IgD-negative memory B cell (primary cell): ENCODE measurements around the gene GRHL3. TPM values are rescaled to one million over a fixed set of nuclear protein-coding genes. Genes with fewer than 3 reads are reported as not detected.

Source experiments
- H3K27ac Mint-ChIP-seq, 3 donors: one replicate each; pipeline ENCODE4 v1.8.0; 2020 to 2022; ENCODE audit warnings: mild to moderate bottlenecking in 3 of 3, mixed read lengths in 3 of 3, moderate library complexity in 1 of 3
- H3K27me3 Mint-ChIP-seq: one replicate; pipeline ENCODE4 v1.8.0; 2021; ENCODE audit warnings: mixed read lengths
- H3K36me3 Mint-ChIP-seq: one replicate; pipeline ENCODE4 v1.8.0; 2020; ENCODE audit warnings: mild to moderate bottlenecking, mixed read lengths
- H3K4me1 Mint-ChIP-seq, 3 donors: one replicate each; pipeline ENCODE4 v1.8.0; 2020 to 2022; ENCODE audit warnings: mixed read lengths in 3 of 3, mild to moderate bottlenecking in 1 of 3
- H3K4me3 Mint-ChIP-seq, 4 donors: one replicate each; pipeline ENCODE4 v1.8.0; 2020 to 2022; ENCODE audit warnings: mild to moderate bottlenecking in 4 of 4, mixed read lengths in 4 of 4, moderate library complexity in 3 of 4
- H3K9me3 Mint-ChIP-seq, 3 donors: one replicate each; pipeline ENCODE4 v1.8.0; 2020 to 2021; ENCODE audit warnings: mixed read lengths in 3 of 3, mild to moderate bottlenecking in 1 of 3
- polyA plus RNA-seq: library from polyadenylated mRNA; unstranded; fragments of 300-500 nt; fragmentation: Illumina TruSeq; gene quantifications from one replicate; pipeline ENCODE4 v1.2.3, GENCODE V29; 2021

Gene GRHL3
- polyA plus RNA-seq, 1 donor from 2014 or later, result not detected

DNA sequence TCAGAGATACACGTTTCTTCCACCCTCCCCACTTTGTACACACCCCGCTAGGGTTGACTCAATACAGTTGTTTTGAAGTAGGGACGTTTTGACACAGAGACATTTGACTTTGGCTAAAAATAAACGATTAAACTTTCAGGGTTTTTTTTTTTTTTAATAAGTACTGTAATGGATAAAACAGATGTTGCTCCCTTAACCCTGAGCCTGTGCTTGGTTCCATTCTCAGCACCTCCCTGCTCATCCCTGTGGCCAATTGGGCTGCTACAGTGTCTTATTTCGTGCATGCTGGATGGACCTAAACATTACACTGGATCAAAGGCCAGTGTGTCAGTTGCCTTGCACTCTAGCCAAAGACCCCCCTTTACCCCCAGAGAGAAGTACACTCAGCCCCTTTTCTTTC lies 16.9 kb downstream of the GRHL3 start:
- H3K27ac Mint-ChIP-seq, result no peak overlapping the region
- H3K27me3 Mint-ChIP-seq, result peaks cover 2% of the 10 kb centered on the region
- no peaks in the 10 kb centered on the region for H3K4me1 Mint-ChIP-seq
- H3K36me3 Mint-ChIP-seq, result peaks cover 2% of the 10 kb centered on the region
- no peak overlapping the region for H3K4me3 Mint-ChIP-seq
- H3K9me3 Mint-ChIP-seq, result no peaks in the 10 kb centered on the region

- Mint-ChIP-seq H3K4me1 (no peaks in the 10 kb centered on the region), H3K4me3 (no peak overlapping the region), H3K27ac (no peak overlapping the region)
Observed at GRCh38 chr1:24337455-24337854, 18.3 kb downstream of the GRHL3 start.

GRCh38 chr1:24338447-24338846 lies 19.3 kb downstream of the GRHL3 start:
- Mint-ChIP-seq H3K27me3 (peaks cover 2% of the 10 kb centered on the region), H3K36me3 (peaks cover 2% of the 10 kb centered on the region), H3K9me3 (no peaks in the 10 kb centered on the region)

More at GRCh38 chr1:24337455-24337854, 18.3 kb downstream of the GRHL3 start:
- peaks cover 2% of the 10 kb centered on the region for H3K27me3 Mint-ChIP-seq
- H3K36me3 Mint-ChIP-seq, result peaks cover 2% of the 10 kb centered on the region
- no peaks in the 10 kb centered on the region for H3K9me3 Mint-ChIP-seq

GRCh38 chr1:24339996-24340395 lies 20.8 kb downstream of the GRHL3 start:
- Mint-ChIP-seq H3K36me3 (peaks cover 2% of the 10 kb centered on the region), H3K9me3 (no peaks in the 10 kb centered on the region), H3K27ac (no peak overlapping the region), H3K4me3 (no peak overlapping the region), H3K4me1 (no peaks in the 10 kb centered on the region), H3K27me3 (no peaks in the 10 kb centered on the region)

More at GRCh38 chr1:24338447-24338846, 19.3 kb downstream of the GRHL3 start:
- Mint-ChIP-seq H3K27ac (no peak overlapping the region), H3K4me1 (no peaks in the 10 kb centered on the region), H3K4me3 (no peak overlapping the region)

GRCh38 chr1:24340770-24341169 lies 21.6 kb downstream of the GRHL3 start:
- Mint-ChIP-seq H3K4me3 (peak overlapping the region in 1 of 4 donors; percentile 54), H3K36me3 (peaks cover 2% of the 10 kb centered on the region), H3K9me3 (no peaks in the 10 kb centered on the region), H3K4me1 (no peaks in the 10 kb centered on the region), H3K27me3 (no peaks in the 10 kb centered on the region), H3K27ac (no peak overlapping the region)

GRCh38 chr1:24341260-24341659 lies 22.1 kb downstream of the GRHL3 start:
- Mint-ChIP-seq H3K36me3 (peaks cover 2% of the 10 kb centered on the region), H3K27ac (no peak overlapping the region), H3K27me3 (no peaks in the 10 kb centered on the region), H3K4me1 (no peaks in the 10 kb centered on the region), H3K4me3 (no peak overlapping the region), H3K9me3 (no peaks in the 10 kb centered on the region)

- H3K36me3 Mint-ChIP-seq, result peaks cover 2% of the 10 kb centered on the region
- no peak overlapping the region for H3K4me3 Mint-ChIP-seq
- H3K9me3 Mint-ChIP-seq, result no peaks in the 10 kb centered on the region
- no peaks in the 10 kb centered on the region for H3K27me3 Mint-ChIP-seq
- no peaks in the 10 kb centered on the region for H3K4me1 Mint-ChIP-seq
- no peak overlapping the region for H3K27ac Mint-ChIP-seq
Observed at GRCh38 chr1:24343412-24344089, 24.4 kb downstream of the GRHL3 start.

DNA sequence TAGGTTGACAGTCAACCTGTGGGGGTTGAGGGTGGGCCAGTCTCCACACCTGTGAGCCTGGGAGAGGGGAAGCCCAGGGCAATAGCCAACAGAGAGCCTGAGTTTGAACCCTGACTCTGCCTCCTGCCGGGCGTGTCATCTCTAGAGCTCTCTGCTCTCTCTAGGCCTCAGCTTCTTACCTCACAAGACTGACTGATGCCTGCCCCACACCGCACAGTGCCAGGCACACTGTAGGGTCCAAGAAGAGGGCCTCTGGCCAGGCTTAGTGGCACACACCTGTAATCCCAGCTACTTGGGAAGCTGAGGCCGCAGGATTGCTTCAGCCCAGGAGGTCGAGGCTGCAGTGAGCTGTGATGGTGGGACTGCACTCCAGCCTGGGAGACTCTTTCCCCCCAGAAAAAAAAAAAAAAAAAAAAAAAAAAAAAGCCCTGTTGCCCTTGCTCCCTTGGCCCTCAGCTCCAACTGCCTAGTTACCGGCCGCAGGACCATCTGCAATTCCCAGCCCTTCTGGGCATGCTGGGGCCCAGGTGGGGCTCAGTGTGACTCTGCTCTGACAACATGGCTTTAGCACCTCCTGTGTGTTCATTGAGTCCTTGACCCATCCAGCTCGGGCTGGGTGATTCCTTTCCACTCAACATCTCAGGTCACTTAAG lies 25.1 kb downstream of the GRHL3 start:
- H3K36me3 Mint-ChIP-seq, result peaks cover 2% of the 10 kb centered on the region
- no peak overlapping the region for H3K4me3 Mint-ChIP-seq
- no peak overlapping the region for H3K27ac Mint-ChIP-seq
- H3K27me3 Mint-ChIP-seq, result no peaks in the 10 kb centered on the region
- H3K4me1 Mint-ChIP-seq, result no peaks in the 10 kb centered on the region
- no peaks in the 10 kb centered on the region for H3K9me3 Mint-ChIP-seq

DNA sequence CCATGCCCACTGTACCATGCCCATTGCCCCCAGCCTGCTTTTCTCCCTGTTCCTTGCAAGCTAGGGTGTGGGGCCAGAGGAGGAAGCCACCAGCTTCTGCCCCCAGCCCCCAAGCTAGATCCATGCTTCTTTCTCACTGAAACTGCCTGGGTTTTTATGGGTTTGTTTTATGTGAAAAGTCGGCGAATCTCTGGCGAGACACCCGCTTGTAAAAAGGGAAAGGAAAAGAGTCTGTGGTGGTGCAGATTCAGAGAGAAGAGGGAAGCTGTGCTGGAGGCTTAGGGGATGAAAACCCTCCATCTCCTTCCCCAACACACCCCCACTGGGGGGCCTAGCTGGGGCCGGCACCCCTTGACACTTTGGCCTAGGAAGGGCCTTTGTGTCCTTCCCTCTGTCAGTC lies 26.2 kb downstream of the GRHL3 start:
- no peaks in the 10 kb centered on the region for H3K27me3 Mint-ChIP-seq
- no peak overlapping the region for H3K4me3 Mint-ChIP-seq
- no peak overlapping the region for H3K27ac Mint-ChIP-seq
- H3K36me3 Mint-ChIP-seq, result peaks cover 2% of the 10 kb centered on the region
- peaks cover 0 to under 1% (median under 1%) of the 10 kb centered on the region in 3 donors for H3K4me1 Mint-ChIP-seq
- no peaks in the 10 kb centered on the region for H3K9me3 Mint-ChIP-seq

GRCh38 chr1:24347159-24347934 lies 28.2 kb downstream of the GRHL3 start:
- peaks cover 0 to 11% (median 6%) of the 10 kb centered on the region in 3 donors for H3K4me1 Mint-ChIP-seq
- H3K27me3 Mint-ChIP-seq, result no peaks in the 10 kb centered on the region
- no peaks in the 10 kb centered on the region for H3K36me3 Mint-ChIP-seq

DNA sequence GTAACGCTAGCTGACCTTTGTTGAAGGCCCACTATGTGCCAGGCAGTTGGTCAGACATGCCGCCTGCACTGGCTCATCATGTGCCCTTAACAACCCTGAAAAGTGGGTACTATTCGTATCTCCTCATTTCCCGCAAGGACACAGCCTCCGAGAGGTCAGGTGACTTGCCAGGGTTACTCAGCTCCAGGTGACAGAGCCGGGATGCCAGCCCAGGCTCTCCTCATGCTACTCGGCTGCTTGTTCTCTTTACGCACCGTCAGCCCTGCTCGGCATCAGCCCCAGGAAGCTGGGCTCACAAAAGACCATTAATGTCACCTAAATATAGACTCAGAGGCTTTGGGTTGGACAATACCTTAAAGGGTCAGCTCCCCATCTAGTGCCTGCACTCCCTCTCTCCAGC lies 29.0 kb downstream of the GRHL3 start:
- H3K27ac Mint-ChIP-seq, result no peak overlapping the region
- no peaks in the 10 kb centered on the region for H3K27me3 Mint-ChIP-seq
- H3K4me3 Mint-ChIP-seq, result peak overlapping the region in 1 of 4 donors; percentile 28
- H3K36me3 Mint-ChIP-seq, result no peaks in the 10 kb centered on the region
- peaks cover 0 to 11% (median 6%) of the 10 kb centered on the region in 3 donors for H3K4me1 Mint-ChIP-seq
- H3K9me3 Mint-ChIP-seq, result no peaks in the 10 kb centered on the region

More at GRCh38 chr1:24347159-24347934, 28.2 kb downstream of the GRHL3 start:
- Mint-ChIP-seq H3K9me3 (no peaks in the 10 kb centered on the region), H3K4me3 (no peak overlapping the region), H3K27ac (peak overlapping the region in 1 of 3 donors; percentile 9)

- Mint-ChIP-seq H3K27me3 (no peaks in the 10 kb centered on the region), H3K27ac (no peak overlapping the region), H3K9me3 (no peaks in the 10 kb centered on the region), H3K4me1 (peaks cover 0 to 11% (median 6%) of the 10 kb centered on the region in 3 donors), H3K36me3 (no peaks in the 10 kb centered on the region), H3K4me3 (no peak overlapping the region)
Observed at GRCh38 chr1:24349891-24350290, 30.7 kb downstream of the GRHL3 start.

DNA sequence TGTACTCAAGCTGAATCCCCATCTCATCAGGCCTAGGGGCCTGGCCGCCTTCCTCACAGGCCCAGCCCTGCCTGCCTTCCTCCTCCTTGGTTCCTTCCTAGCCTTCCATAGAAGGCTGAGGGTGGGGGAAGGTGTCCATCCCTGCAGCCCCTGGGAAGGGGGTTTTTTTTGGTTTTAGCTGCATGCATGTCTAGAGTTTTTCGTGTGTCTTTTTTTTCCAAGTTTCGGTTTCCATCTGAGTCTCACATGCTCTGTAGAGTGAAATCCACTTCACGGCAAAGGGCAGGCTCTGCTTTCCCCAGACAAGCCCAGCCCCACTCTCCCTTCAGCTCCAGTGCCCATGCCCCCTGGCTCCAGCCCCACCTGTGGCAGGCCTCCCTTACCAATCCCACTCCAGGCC lies 32.1 kb downstream of the GRHL3 start:
- Mint-ChIP-seq H3K4me3 (peak overlapping the region in 2 of 4 donors; percentile 14 to 57), H3K9me3 (no peaks in the 10 kb centered on the region), H3K36me3 (no peaks in the 10 kb centered on the region), H3K27me3 (no peaks in the 10 kb centered on the region), H3K4me1 (peaks cover 0 to 11% (median 6%) of the 10 kb centered on the region in 3 donors), H3K27ac (no peak overlapping the region)

DNA sequence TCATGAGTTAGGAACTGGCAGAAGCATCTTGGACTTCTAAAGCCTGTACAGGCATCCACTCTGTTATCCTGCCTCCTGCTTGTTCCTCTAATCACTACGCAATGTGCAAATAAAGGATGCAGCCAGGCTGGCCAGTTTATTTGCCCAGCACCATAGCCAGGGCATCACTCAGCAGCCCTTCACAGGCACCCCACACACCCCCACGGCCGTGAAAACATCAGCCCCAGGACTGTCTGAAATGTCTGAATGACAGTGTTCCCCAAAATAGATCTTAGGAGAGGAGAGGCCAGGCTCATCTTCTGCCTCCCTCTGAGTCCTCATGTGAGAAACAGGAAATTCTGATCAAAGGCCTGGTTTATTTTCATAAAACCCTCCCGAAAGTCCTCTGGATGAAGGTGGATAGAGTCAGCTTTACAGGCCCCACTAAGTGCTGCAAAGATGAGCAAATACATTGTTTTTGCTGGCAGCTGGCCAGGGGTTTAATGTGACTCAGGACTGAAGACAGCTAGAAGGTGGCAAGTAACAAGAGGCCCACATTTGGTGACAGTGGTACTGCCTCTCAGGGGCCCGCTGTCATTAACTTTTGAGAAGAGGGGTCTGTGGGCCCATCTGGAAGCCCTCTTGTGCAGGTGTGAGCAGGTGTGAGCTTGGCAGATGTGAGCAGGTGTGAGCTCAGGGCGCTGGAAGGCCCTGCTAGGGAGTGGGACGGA lies 32.9 kb downstream of the GRHL3 start:
- Mint-ChIP-seq H3K4me1 (peaks cover 0 to 11% (median 6%) of the 10 kb centered on the region in 3 donors), H3K4me3 (no peak overlapping the region), H3K36me3 (no peaks in the 10 kb centered on the region), H3K27me3 (no peaks in the 10 kb centered on the region), H3K9me3 (no peaks in the 10 kb centered on the region), H3K27ac (no peak overlapping the region)
